ENCODE data around the gene ATP8A2. TPM values are rescaled to one million over a fixed set of nuclear protein-coding genes. Genes with fewer than 3 reads are reported as not detected.

ATP8A2 gene
- total RNA-seq, 6 donors from 2014 or later = 0.55 to 1.5 (median 0.87) TPM

DNA sequence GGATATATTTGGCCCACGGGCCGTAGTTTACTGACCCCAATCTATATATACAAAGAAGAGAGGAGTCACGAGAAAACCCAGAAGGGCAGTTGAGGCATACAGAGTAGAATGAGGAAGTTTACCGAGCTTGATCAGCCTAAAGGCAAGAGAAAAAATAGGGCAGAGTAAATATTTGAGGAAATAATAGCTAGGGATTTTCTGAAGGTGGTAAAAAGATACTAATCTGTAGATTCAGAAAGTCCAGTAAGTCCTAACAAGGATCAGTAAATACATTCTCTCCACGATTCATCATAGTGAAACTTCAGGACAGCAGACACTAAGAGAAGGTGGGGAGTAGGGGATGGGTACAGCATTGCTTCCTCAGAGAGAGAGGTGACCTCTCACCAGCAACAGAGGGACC lies 248.1 kb downstream of the ATP8A2 start:
- TF ChIP-seq POLR2AphosphoS5 (IDR thresholded peaks at IDR 0.05) = no peak
- no peak for TF ChIP-seq EP300 (IDR thresholded peaks at IDR 0.05)
- TF ChIP-seq, protein P1, sequence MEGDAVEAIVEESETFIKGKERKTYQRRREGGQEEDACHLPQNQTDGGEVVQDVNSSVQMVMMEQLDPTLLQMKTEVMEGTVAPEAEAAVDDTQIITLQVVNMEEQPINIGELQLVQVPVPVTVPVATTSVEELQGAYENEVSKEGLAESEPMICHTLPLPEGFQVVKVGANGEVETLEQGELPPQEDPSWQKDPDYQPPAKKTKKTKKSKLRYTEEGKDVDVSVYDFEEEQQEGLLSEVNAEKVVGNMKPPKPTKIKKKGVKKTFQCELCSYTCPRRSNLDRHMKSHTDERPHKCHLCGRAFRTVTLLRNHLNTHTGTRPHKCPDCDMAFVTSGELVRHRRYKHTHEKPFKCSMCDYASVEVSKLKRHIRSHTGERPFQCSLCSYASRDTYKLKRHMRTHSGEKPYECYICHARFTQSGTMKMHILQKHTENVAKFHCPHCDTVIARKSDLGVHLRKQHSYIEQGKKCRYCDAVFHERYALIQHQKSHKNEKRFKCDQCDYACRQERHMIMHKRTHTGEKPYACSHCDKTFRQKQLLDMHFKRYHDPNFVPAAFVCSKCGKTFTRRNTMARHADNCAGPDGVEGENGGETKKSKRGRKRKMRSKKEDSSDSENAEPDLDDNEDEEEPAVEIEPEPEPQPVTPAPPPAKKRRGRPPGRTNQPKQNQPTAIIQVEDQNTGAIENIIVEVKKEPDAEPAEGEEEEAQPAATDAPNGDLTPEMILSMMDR (IDR thresholded peaks at IDR 0.05) = no peak
- TF ChIP-seq POLR2A (IDR thresholded peaks at IDR 0.05) = no peak
- no peaks in the 10 kb centered on the region for H3K9me3 ChIP-seq
- no peaks in the 10 kb centered on the region for H3K27me3 ChIP-seq
- DNase-seq = no peak
- ATAC-seq (ENCODE audit: low FRiP score in 2 of 2) = no peak
- H3K27ac ChIP-seq = no peak overlapping the region
- no peak overlapping the region for H3K4me3 ChIP-seq
- 76 to 81% methylated on average over 5 of the region's 5 CpGs for WGBS, 2 donors
- H3K36me3 ChIP-seq = no peaks in the 10 kb centered on the region
- H3K4me1 ChIP-seq = no peaks in the 10 kb centered on the region

DNA sequence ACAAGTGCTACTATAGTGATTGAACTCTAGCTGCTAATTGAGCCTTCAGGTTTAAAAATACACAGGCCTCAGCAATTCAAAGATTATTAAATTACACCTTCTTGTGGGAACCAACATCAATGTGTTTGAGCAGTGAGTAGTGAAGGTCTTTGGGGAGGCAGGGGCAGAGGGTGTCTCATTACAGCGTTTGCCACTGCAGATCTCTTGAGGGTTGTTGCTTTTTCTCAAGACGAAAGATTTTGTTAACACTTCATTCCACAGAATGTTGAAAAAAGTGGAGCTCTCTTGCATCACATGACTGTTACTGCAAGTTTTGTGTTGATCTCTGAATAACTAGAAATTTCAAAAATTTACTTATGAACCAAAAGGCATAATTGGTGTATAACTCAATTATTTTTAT lies 253.6 kb downstream of the ATP8A2 start:
- Histone ChIP-seq H3K9me3 (no peaks in the 10 kb centered on the region), H3K27ac (no peak overlapping the region), H3K36me3 (no peaks in the 10 kb centered on the region), H3K4me3 (no peak overlapping the region), H3K27me3 (no peaks in the 10 kb centered on the region), H3K4me1 (no peaks in the 10 kb centered on the region)
- ATAC-seq (ENCODE audit: low FRiP score in 2 of 2) (no peak), DNase-seq (no peak)
- TF ChIP-seq, protein P1 (IDR thresholded peaks at IDR 0.05) = no peak
- no peak for TF ChIP-seq EP300 (IDR thresholded peaks at IDR 0.05)
- TF ChIP-seq POLR2AphosphoS5 (IDR thresholded peaks at IDR 0.05) = no peak
- TF ChIP-seq POLR2A (IDR thresholded peaks at IDR 0.05) = no peak
- WGBS, 2 donors = 54 to 58% methylated on average over 2 of the region's 2 CpGs

- TF ChIP-seq POLR2AphosphoS5 (IDR thresholded peaks at IDR 0.05) = no peak
- ATAC-seq (ENCODE audit: low FRiP score in 2 of 2) = no peak
- Histone ChIP-seq H3K27ac (no peak overlapping the region), H3K9me3 (no peaks in the 10 kb centered on the region), H3K27me3 (no peaks in the 10 kb centered on the region), H3K4me3 (no peak overlapping the region), H3K4me1 (peaks cover 0 to 3% (median 0%) of the 10 kb centered on the region in 4 donors), H3K36me3 (no peaks in the 10 kb centered on the region)
- DNase-seq = no peak
- 79 to 85% methylated on average over 7 of the region's 7 CpGs for WGBS, 2 donors
These were observed 258.6 kb downstream of the ATP8A2 start for GRCh38 chr13:25630329-25630900.

DNA sequence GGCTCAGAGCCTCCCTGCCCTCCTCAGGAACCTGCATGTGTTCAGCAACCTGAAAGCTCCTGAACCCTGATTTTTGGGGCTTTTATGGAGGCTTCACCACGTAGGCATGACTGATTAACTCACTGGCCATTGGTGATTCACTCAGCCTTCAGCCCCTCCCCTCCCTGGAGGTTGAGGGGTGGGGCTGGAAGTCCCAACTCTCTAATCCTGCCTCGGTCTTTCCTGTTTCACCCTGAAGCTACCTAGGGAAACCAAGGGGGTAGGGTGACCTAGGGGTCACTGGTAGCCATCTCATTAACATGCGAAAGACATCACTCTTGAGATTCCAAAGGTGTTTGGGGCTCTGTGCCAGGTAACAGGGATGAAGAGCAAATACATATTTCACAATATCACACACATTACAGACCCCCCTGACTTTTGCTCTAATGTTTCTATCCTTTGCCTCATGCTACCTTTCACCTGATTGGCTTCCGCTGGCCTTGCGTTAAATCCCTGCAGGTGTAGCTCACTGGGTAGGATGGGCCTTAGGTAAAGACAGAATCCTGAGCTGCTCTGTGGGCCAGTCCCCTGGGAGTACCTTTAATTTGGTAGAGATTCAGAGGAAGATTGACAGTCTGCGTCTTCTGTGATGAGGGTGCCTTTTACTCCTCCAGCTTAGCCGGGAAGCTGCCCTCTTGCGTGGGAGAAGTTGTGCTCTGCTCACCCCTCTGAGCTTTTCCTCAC lies 260.6 kb downstream of the ATP8A2 start:
- 74 to 77% methylated on average over 8 of the region's 8 CpGs for WGBS, 2 donors
- Histone ChIP-seq H3K27ac (no peak overlapping the region), H3K27me3 (no peaks in the 10 kb centered on the region), H3K36me3 (no peaks in the 10 kb centered on the region), H3K4me3 (no peak overlapping the region), H3K9me3 (no peaks in the 10 kb centered on the region), H3K4me1 (peaks cover 0 to 3% (median 0%) of the 10 kb centered on the region in 4 donors)
- ATAC-seq (ENCODE audit: low FRiP score in 2 of 2) (no peak), DNase-seq (no peak)
- no peak for TF ChIP-seq POLR2A (IDR thresholded peaks at IDR 0.05)
- TF ChIP-seq, protein P1 (IDR thresholded peaks at IDR 0.05) = no peak

GRCh38 chr13:25633093-25633492 lies 261.3 kb downstream of the ATP8A2 start:
- no peak overlapping the region for H3K4me3 ChIP-seq
- no peak overlapping the region for H3K27ac ChIP-seq
- peaks cover 0 to 3% (median 0%) of the 10 kb centered on the region in 4 donors for H3K4me1 ChIP-seq
- TF ChIP-seq POLR2AphosphoS5 (IDR thresholded peaks at IDR 0.05) = no peak
- TF ChIP-seq, protein P1 (IDR thresholded peaks at IDR 0.05) = no peak
- H3K9me3 ChIP-seq = no peaks in the 10 kb centered on the region
- DNase-seq = no peak
- no peaks in the 10 kb centered on the region for H3K36me3 ChIP-seq
- H3K27me3 ChIP-seq = no peaks in the 10 kb centered on the region
- no peak for ATAC-seq (ENCODE audit: low FRiP score in 2 of 2)
- WGBS, 2 donors = 60 to 67% methylated on average over 5 of the region's 5 CpGs

All from upper lobe of left lung (tissue), 6 donors.